ENCODE results near the gene HPCAL1. TPM values are rescaled to one million over a fixed set of nuclear protein-coding genes. Genes with fewer than 3 reads are reported as not detected.

HPCAL1 gene
- total RNA-seq, 1 donor: 34.4 TPM

DNA sequence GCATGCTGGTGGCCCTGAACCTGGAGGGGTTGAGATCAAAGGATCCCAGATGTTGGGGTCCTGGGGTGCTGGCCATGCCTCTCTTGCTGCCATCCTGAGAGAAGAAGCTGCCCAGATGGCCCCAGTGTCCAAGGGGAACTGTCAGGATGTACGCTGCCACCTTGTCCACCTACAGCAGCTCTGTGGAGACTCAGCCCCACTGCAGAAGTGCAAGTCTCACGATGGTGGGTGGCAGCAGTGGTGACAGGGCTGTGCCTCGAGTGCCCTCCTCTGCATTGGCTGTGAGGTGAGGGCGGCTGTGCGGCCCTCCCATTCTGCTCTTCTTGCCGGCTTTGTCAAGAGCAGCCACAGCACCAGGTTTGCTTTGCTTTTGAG, 120.7 kb downstream of the HPCAL1 start:
- no peak for DNase-seq (ENCODE audit: low read depth)
- TF ChIP-seq, protein P1, sequence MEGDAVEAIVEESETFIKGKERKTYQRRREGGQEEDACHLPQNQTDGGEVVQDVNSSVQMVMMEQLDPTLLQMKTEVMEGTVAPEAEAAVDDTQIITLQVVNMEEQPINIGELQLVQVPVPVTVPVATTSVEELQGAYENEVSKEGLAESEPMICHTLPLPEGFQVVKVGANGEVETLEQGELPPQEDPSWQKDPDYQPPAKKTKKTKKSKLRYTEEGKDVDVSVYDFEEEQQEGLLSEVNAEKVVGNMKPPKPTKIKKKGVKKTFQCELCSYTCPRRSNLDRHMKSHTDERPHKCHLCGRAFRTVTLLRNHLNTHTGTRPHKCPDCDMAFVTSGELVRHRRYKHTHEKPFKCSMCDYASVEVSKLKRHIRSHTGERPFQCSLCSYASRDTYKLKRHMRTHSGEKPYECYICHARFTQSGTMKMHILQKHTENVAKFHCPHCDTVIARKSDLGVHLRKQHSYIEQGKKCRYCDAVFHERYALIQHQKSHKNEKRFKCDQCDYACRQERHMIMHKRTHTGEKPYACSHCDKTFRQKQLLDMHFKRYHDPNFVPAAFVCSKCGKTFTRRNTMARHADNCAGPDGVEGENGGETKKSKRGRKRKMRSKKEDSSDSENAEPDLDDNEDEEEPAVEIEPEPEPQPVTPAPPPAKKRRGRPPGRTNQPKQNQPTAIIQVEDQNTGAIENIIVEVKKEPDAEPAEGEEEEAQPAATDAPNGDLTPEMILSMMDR (IDR thresholded peaks at IDR 0.05; ENCODE audit: insufficient read depth, low read length): no peak
- H3K4me3 ChIP-seq (ENCODE audit: low read depth, low read length): no peak overlapping the region

DNA sequence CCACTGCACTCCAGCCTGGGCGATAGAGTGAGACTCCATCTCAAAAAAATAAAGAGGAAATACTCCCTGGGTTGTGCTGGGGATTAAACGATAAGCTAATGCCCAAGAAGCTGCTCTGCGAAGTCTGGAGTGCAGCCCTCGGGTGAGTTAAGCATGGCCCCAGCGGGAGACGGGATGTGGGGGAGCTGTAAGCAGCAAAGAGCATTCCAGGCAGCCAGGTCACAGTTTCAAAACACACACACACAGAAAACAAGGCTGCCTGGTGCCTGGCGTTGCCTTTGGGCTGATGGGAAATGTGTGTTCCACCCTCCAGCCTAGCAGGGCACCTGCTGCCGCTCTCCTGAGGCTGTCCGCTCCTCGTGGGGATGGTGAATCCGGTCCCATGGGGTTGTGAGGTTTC, 121.3 kb downstream of the HPCAL1 start:
- no peak for DNase-seq (ENCODE audit: low read depth)
- TF ChIP-seq, protein P1 (IDR thresholded peaks at IDR 0.05; ENCODE audit: insufficient read depth, low read length): no peak
- H3K4me3 ChIP-seq (ENCODE audit: low read depth, low read length): no peak overlapping the region

DNA sequence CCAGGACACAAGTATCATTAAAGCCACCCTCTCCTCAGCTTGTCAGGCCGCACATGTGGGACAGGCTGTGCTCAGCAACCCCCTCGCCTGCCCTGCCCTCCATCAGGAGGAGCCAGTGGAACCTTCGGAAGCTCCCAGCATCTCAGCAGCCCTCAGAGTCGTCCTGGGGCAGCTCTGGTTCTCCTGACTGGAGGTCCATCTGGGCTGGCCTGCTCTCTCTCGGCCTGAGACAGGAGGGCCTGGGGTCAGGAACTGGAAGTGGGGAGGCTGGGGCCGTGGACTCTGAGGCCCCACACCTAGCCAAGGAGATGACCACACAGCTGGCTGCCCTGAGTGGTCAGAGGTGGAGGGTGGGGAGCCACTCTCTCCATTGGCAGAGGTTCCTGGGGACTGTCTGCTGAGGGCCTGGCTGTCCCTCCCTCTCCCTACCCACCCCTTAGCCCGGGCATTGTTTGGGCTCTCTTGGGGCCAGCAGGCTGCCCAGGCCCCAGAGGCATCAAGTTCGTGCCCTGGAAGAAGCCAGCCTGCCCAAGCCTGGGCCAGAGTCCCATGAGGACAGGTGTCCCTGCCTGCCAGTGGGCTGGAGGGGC, 122.3 kb downstream of the HPCAL1 start:
- no peak overlapping the region for H3K4me3 ChIP-seq (ENCODE audit: low read depth, low read length)
- DNase-seq (ENCODE audit: low read depth): no peak
- TF ChIP-seq, protein P1 (IDR thresholded peaks at IDR 0.05; ENCODE audit: insufficient read depth, low read length): no peak

DNA sequence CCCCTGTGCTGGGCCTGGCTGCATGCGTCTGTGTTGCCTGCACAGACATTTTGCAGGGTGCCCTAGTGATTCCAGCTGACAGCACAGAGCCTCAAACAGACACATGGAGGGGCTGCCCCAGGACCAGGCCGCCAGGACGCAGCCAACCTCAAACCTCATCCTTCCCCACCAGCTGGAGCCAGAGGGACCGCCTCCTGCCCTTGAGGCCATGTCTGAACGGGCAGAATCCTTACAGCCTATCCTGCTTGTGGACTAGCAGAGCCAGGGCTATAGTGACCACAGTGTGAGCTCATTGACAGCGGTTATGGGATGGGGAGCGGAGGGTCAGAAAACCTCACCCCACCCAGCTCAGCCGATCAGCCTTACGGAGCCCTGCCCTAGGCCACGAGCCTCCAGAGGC, 123.0 kb downstream of the HPCAL1 start:
- no peak overlapping the region for H3K4me3 ChIP-seq (ENCODE audit: low read depth, low read length)
- no peak for DNase-seq (ENCODE audit: low read depth)
- TF ChIP-seq, protein P1 (IDR thresholded peaks at IDR 0.05; ENCODE audit: insufficient read depth, low read length): no peak

DNA sequence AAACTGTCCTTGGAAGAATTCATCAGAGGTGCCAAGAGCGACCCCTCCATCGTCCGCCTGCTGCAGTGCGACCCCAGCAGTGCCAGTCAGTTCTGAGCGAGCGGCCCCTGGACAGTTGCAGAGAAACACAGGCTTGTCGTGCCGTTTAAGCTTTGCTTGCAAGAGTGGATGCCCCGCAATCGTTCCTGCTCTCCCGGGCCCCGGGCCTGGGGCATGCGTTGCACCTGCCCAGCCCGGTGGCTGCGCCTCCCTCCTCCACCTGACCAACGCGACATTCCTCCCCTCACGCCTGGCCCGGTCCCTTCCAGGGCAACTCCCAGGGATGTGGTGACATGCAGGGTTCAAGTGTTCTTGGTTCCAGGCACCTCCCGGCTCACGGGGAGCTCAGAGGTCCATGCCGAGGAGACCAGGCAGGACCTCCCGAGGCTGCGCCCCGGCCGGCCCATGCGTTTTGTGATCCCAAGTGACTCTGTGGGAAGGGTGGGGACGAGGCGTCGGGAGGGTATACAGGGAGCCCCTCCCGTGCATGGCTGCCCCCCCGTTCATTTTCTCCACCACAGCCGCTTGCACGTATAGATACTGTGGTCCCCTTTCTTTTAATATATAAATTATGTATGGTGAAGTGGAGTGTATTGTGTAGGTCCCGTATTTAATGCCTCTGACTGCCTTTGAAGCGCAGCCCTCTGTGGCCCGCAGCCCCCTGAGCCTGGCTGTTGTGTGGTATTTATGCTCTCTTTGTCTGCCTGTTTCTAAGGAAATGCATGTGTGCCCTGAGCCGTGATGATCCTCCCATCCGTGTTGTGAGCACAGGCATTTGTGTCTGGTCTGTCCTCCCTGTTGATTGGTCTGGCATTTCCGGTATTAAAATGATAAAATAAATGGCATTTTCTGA, 124.3 kb downstream of the HPCAL1 start:
- no peak for DNase-seq (ENCODE audit: low read depth)
- no peak overlapping the region for H3K4me3 ChIP-seq (ENCODE audit: low read depth, low read length)
- TF ChIP-seq, protein P1 (IDR thresholded peaks at IDR 0.05; ENCODE audit: insufficient read depth, low read length): no peak

DNA sequence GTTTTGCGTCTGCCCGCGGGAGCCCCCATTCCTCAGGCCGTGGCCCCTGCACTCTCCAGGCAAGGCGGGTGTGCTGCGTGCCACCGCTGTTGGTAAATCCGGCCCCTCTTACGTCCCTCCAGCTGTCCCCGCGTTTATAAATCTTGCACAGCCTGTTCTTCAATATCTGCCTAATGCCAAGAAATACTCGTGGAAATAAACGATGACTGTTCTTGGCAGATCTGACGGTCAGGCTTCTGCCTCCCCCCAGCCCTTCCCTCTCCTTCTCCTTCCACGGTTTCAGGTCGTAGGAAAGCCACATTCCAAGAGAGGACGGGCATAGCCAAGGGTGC, 124.9 kb downstream of the HPCAL1 start:
- TF ChIP-seq, protein P1 (IDR thresholded peaks at IDR 0.05; ENCODE audit: insufficient read depth, low read length): no peak
- no peak overlapping the region for H3K4me3 ChIP-seq (ENCODE audit: low read depth, low read length)
- no peak for DNase-seq (ENCODE audit: low read depth)

All from fibroblast of the aortic adventitia (primary cell).